H1 (cell line): ENCODE data around the gene IZUMO2. TPM values are rescaled to one million over a fixed set of nuclear protein-coding genes. Genes with fewer than 3 reads are reported as not detected.

ENCODE experiments used
- CTCF ChIA-PET: fragments of 300-600 bp; sonication (Branson Sonifier 250); formaldehyde crosslinking; loops from one replicate; lab custom pipeline; 2021; ENCODE audit not compliant: partially characterized antibody; lab: Charles Lee
- POLR2A ChIA-PET: fragments of 300-600 bp; sonication (Branson Sonifier 250); formaldehyde crosslinking; loops from one replicate; lab custom pipeline; 2021; ENCODE audit warnings: inconsistent platforms; ENCODE audit not compliant: partially characterized antibody; lab: Charles Lee
- DNase-seq, 2 experiments: peaks; one replicate each; pipeline versions ENCODE4 v3.0.0 to v3.0.0-alpha.2; 2010 to 2022; ENCODE audit warnings: low spot score in 2 of 2, low read depth in 1 of 2, mixed read lengths in 1 of 2
- FAIRE-seq: peaks from 2 replicates; lab custom pipeline; 2011; peaks lifted over from hg19 to GRCh38; lab: Jason Lieb, UNC
- H2AFZ ChIP-seq: 2 replicates; pipeline ENCODE4 v1.8.1; 2012; ENCODE audit warnings: low read length, inconsistent platforms
- H2AK5ac ChIP-seq: 2 replicates; pipeline ENCODE4 v1.6.1; 2013; ENCODE audit warnings: low read depth, low read length
- H2BK120ac ChIP-seq: replicated peaks from 2 replicates; pipeline ENCODE3; 2013; ENCODE audit warnings: low read depth, low read length, inconsistent platforms
- H2BK12ac ChIP-seq: 2 replicates; pipeline ENCODE4 v1.6.1; 2013; ENCODE audit warnings: low read depth, low read length
- H2BK15ac ChIP-seq: 2 replicates; pipeline ENCODE4 v1.6.1; 2013; ENCODE audit warnings: low read length
- H2BK20ac ChIP-seq: 2 replicates; pipeline ENCODE4 v1.6.1; 2013; ENCODE audit warnings: low read length
- H2BK5ac ChIP-seq: 2 replicates; pipeline ENCODE4 v1.6.1; 2013; ENCODE audit warnings: low read depth, low read length
- H3K14ac ChIP-seq: 2 replicates; pipeline ENCODE4 v1.6.1; 2013; ENCODE audit warnings: inconsistent platforms; ENCODE audit not compliant: insufficient read length
- H3K18ac ChIP-seq: 2 replicates; pipeline ENCODE4 v1.6.1; 2013; ENCODE audit warnings: low read length; ENCODE audit errors: extremely low read depth
- H3K23ac ChIP-seq: 2 replicates; pipeline ENCODE4 v1.6.1; 2013; ENCODE audit warnings: inconsistent platforms; ENCODE audit not compliant: insufficient read length
- H3K23me2 ChIP-seq: 2 replicates; pipeline ENCODE4 v1.6.1; 2013; ENCODE audit warnings: low read depth, low read length
- H3K27ac ChIP-seq: 2 replicates; pipeline ENCODE4 v1.6.1; 2011; ENCODE audit warnings: low read depth, low read length, inconsistent platforms
- H3K27me3 ChIP-seq, 4 experiments: replicated peaks in 1 of 4; 1 replicate in 1 of 4; 2 replicates in 3 of 4; pipeline versions ENCODE4 v1.6.1 to v1.8.1; 2011 to 2013; ENCODE audit warnings: low read length in 3 of 4, mild to moderate bottlenecking in 3 of 4, inconsistent platforms in 2 of 4, mixed read lengths in 2 of 4, moderate library complexity in 1 of 4; ENCODE audit not compliant: control insufficient read depth in 3 of 4, insufficient read depth in 3 of 4; ENCODE audit errors: extremely low read depth in 1 of 4
- H3K36me3 ChIP-seq, 4 experiments: 2 replicates each; pipeline versions ENCODE4 v1.6.1 to v1.8.1; 2011 to 2013; ENCODE audit warnings: mild to moderate bottlenecking in 4 of 4, low read length in 3 of 4, moderate library complexity in 2 of 4, control low read depth in 1 of 4, inconsistent platforms in 1 of 4; ENCODE audit not compliant: insufficient read depth in 4 of 4, control insufficient read depth in 2 of 4
- H3K4ac ChIP-seq: replicated peaks from 2 replicates; pipeline ENCODE3; 2013; ENCODE audit warnings: low read length, low read depth, mixed read lengths, inconsistent platforms; ENCODE audit not compliant: insufficient read length
- H3K4me1 ChIP-seq, 4 experiments: replicated peaks in 1 of 4; 1 replicate in 1 of 4; 2 replicates in 3 of 4; pipeline versions ENCODE4 v1.6.1 to v1.8.1; 2011 to 2013; ENCODE audit warnings: low read length in 3 of 4, inconsistent platforms in 2 of 4, mixed read lengths in 1 of 4; ENCODE audit not compliant: insufficient read depth in 4 of 4, control insufficient read depth in 3 of 4
- H3K4me2 ChIP-seq, 2 experiments: 2 replicates each; pipeline versions ENCODE4 v1.6.1 to v1.8.1; 2011 to 2013; ENCODE audit warnings: low read depth in 2 of 2, low read length in 2 of 2, control low read depth in 1 of 2, inconsistent platforms in 1 of 2, mild to moderate bottlenecking in 1 of 2; ENCODE audit not compliant: insufficient read depth in 1 of 2
- H3K4me3 ChIP-seq, 4 experiments: fragments of 200-600, 300-600 bp in 1 of 4; sonication (generic), shearing (Covaris generic), sonication (Bioruptor Twin) in 1 of 4; 2 replicates each; pipeline versions ENCODE4 v1.5.1 to v1.8.1; 2011 to 2016; ENCODE audit warnings: low read length in 4 of 4, low read depth in 3 of 4, control low read depth in 2 of 4, inconsistent platforms in 2 of 4, mild to moderate bottlenecking in 2 of 4, mixed read lengths in 1 of 4, moderate library complexity in 1 of 4; ENCODE audit not compliant: insufficient read depth in 2 of 4; ENCODE audit errors: extremely low read depth in 1 of 4
- H3K56ac ChIP-seq: replicated peaks from 2 replicates; pipeline ENCODE3; 2013; ENCODE audit warnings: low read depth, mild to moderate bottlenecking, mixed read lengths, low read length, inconsistent platforms; ENCODE audit not compliant: insufficient read length
- H3K79me1 ChIP-seq: 2 replicates; pipeline ENCODE4 v1.6.1; 2013; ENCODE audit warnings: low read depth, low read length, control low read depth
- H3K79me2 ChIP-seq, 2 experiments: 2 replicates each; pipeline versions ENCODE4 v1.6.1 to v1.8.1; 2012 to 2013; ENCODE audit warnings: low read length in 2 of 2, mild to moderate bottlenecking in 2 of 2, inconsistent platforms in 1 of 2; ENCODE audit not compliant: insufficient read depth in 2 of 2, control insufficient read depth in 1 of 2
- H3K9ac ChIP-seq, 4 experiments: replicated peaks in 1 of 4; 1 replicate in 1 of 4; 2 replicates in 3 of 4; pipeline versions ENCODE4 v1.6.1 to v1.8.1; 2011 to 2013; ENCODE audit warnings: low read depth in 3 of 4, low read length in 3 of 4, control low read depth in 2 of 4, mild to moderate bottlenecking in 2 of 4, moderate library complexity in 2 of 4, inconsistent platforms in 1 of 4; ENCODE audit errors: extremely low read depth in 1 of 4
- H3K9me3 ChIP-seq, 2 experiments: 2 replicates each; pipeline versions ENCODE4 v1.6.1 to v1.8.1; 2012 to 2013; ENCODE audit warnings: mild to moderate bottlenecking in 2 of 2, moderate library complexity in 2 of 2, control low read depth in 1 of 2, inconsistent platforms in 1 of 2, low read depth in 1 of 2, low read length in 1 of 2, mixed read lengths in 1 of 2; ENCODE audit not compliant: insufficient read depth in 2 of 2
- H4K20me1 ChIP-seq, 2 experiments: replicated peaks in 1 of 2; 2 replicates each; pipeline versions ENCODE3 to v1.8.1; 2011 to 2013; ENCODE audit warnings: inconsistent platforms in 2 of 2, low read length in 2 of 2, mild to moderate bottlenecking in 1 of 2; ENCODE audit not compliant: insufficient read depth in 2 of 2, control insufficient read depth in 1 of 2
- H4K5ac ChIP-seq: 2 replicates; pipeline ENCODE4 v1.6.1; 2013; ENCODE audit warnings: low read length, low read depth, mixed read lengths, inconsistent platforms; ENCODE audit not compliant: insufficient read length
- H4K8ac ChIP-seq: 2 replicates; pipeline ENCODE4 v1.8.0; 2013; ENCODE audit warnings: mild to moderate bottlenecking, moderate library complexity, low read length, inconsistent platforms; ENCODE audit not compliant: insufficient read depth; ENCODE audit errors: extremely low read depth
- H4K91ac ChIP-seq: replicated peaks from 2 replicates; pipeline ENCODE3; 2013; ENCODE audit warnings: low read length, mixed read lengths, inconsistent platforms; ENCODE audit not compliant: insufficient read length
- BRCA1 ChIP-seq: IDR thresholded peaks from 2 replicates; pipeline ENCODE4 v1.6.1; 2012; ENCODE audit warnings: low read depth, low read length, improper control_type of control experiment
- CHD1 ChIP-seq: IDR thresholded peaks from 2 replicates; pipeline ENCODE4 v1.6.1; 2012; ENCODE audit warnings: low read depth, low read length, improper control_type of control experiment
- GABPA ChIP-seq: IDR thresholded peaks from 2 replicates; pipeline ENCODE4 v1.6.1; 2011; ENCODE audit warnings: mild to moderate bottlenecking, low read length, moderate library complexity, borderline replicate concordance; ENCODE audit not compliant: insufficient read depth
- HDAC2 ChIP-seq, 2 experiments: fragments of 300-600 bp in 1 of 2; sonication (generic) in 1 of 2; IDR thresholded peaks; 2 replicates each; pipeline ENCODE4 v1.6.1; 2011 to 2012; ENCODE audit warnings: low read depth in 2 of 2, low read length in 2 of 2, mild to moderate bottlenecking in 2 of 2, moderate library complexity in 2 of 2, borderline replicate concordance in 1 of 2, inconsistent platforms in 1 of 2
- JUN ChIP-seq: IDR thresholded peaks from 2 replicates; pipeline ENCODE4 v1.6.1; 2011; ENCODE audit warnings: low read depth, mild to moderate bottlenecking, improper control_type of control experiment, low read length
- JUND ChIP-seq: IDR thresholded peaks from 2 replicates; pipeline ENCODE4 v1.6.1; 2011; ENCODE audit warnings: mild to moderate bottlenecking, improper control_type of control experiment, low read length
- KDM4A ChIP-seq: IDR thresholded peaks from one replicate; pipeline ENCODE4 v1.7.1; 2012; ENCODE audit warnings: low read depth, mild to moderate bottlenecking, moderate library complexity, low read length, inconsistent platforms; ENCODE audit not compliant: severe bottlenecking
- NRF1 ChIP-seq: IDR thresholded peaks from 2 replicates; pipeline ENCODE4 v1.6.1; 2011; ENCODE audit warnings: mild to moderate bottlenecking, low read depth, low read length, improper control_type of control experiment
- POLR2A ChIP-seq, 2 experiments: IDR thresholded peaks; 1 replicate in 1 of 2; 2 replicates in 1 of 2; pipeline ENCODE4 v1.6.1; 2011; ENCODE audit warnings: low read depth in 2 of 2, low read length in 2 of 2, mild to moderate bottlenecking in 2 of 2; ENCODE audit errors: control extremely low read depth in 1 of 2
- RBBP5 ChIP-seq: IDR thresholded peaks from 2 replicates; pipeline ENCODE4 v1.7.1; 2012; ENCODE audit warnings: low read depth, mild to moderate bottlenecking, inconsistent platforms, low read length, moderate library complexity, borderline replicate concordance
- RNF2 ChIP-seq: fragments of 200-900, 300-1000 bp; sonication (generic); IDR thresholded peaks from 2 replicates; pipeline ENCODE4 v1.7.1; 2016; ENCODE audit warnings: borderline replicate concordance, low read depth, mild to moderate bottlenecking, antibody characterized with exemption, low read length; ENCODE audit not compliant: poor library complexity, severe bottlenecking; ENCODE audit errors: missing control alignments
- SP4 ChIP-seq: IDR thresholded peaks from 2 replicates; pipeline ENCODE4 v1.6.1; 2012; ENCODE audit warnings: low read length, inconsistent platforms
- TBP ChIP-seq: IDR thresholded peaks from 2 replicates; pipeline ENCODE4 v1.6.1; 2011; ENCODE audit warnings: low read depth, low read length, improper control_type of control experiment
- WGBS, 2 experiments: shearing (Covaris generic) in 1 of 2; methylation state at CpG; one replicate each; pipeline versions ENCODE4 v1.1.6 to v1.1.7; 2013 to 2015; ENCODE audit warnings: low lambda C conversion rate in 2 of 2, mixed read lengths in 2 of 2, inconsistent platforms in 1 of 2, low coverage in 1 of 2, missing lambda C conversion rate in 1 of 2; ENCODE audit not compliant: insufficient replicate concordance in 2 of 2, insufficient coverage in 1 of 2, insufficient read length in 1 of 2; ENCODE audit errors: extremely low coverage in 1 of 2, missing lambda C conversion rate in 1 of 2; 5-methylcytosine and 5-hydroxymethylcytosine counted together
- polyA plus RNA-seq, 7 experiments: library from polyadenylated mRNA; depleted of rRNA in 3 of 7; stranded (reverse) in 5 of 7; unstranded in 2 of 7; fragments of >200 nt in 5 of 7; fragments of 200-250 nt in 2 of 7; gene quantifications; 1 replicate in 5 of 7; 2 replicates in 1 of 7; 4 replicates in 1 of 7; pipeline versions ENCODE4 v1.2.1 to v1.2.3, GENCODE V29; 2011 to 2013; ENCODE audit warnings: missing spikeins in 2 of 7, mixed read lengths in 2 of 7
- total RNA-seq: library from RNA; stranded (reverse); fragmentation: NEBNext Ultra II Directional; extraction: Animal tissue kit (Norgen Biotek cat#: 25700); gene quantifications from 2 replicates; pipeline ENCODE4 v1.2.1, GENCODE V29; 2021
- TF ChIP-seq, protein P1 (sequence below): IDR thresholded peaks from 2 replicates; pipeline ENCODE4 v1.6.1; 2011; ENCODE audit warnings: low read depth, mild to moderate bottlenecking, low read length; ENCODE audit not compliant: insufficient read depth

The IZUMO2 gene
- total and polyA plus RNA-seq, 2 of the 8 experiments (the other 6 are each of a cell fraction or from before 2014, with no cell fraction given), result 1.7 to 1.9 TPM

DNA sequence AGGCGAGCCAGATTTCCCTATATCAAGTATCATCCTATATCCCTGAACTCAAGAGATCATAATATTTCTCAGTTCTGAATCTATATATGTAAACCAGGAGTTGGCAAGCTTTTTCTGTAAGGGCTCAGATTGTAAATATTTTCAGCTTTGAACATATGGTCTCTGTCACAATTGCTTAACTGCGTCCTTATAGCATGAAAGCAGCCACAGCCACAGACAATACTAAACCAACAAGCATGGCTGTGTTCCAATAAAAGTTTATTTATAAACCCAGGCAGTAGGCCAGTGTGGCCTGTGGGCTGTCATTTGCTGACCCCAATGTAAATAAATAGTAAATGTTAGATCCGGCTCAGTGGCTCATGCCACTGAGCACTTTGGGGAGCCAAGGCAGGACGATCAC, 28.1 kb upstream of the IZUMO2 start:
- Histone ChIP-seq H3K27ac (no peak overlapping the region), H3K18ac (no peak overlapping the region), H3K23me2 (peaks cover 1% of the 10 kb centered on the region; the same call in 1 of the 2 replicates), H2AFZ (no peak overlapping the region), H2BK5ac (no peak overlapping the region), H2BK15ac (no peak overlapping the region), H2BK20ac (no peak overlapping the region), H3K79me1 (no peaks in the 10 kb centered on the region), H3K4me3 (no peak overlapping the region), H2AK5ac (no peak overlapping the region), H3K9me3 (peaks cover 0 to 6% of the 10 kb centered on the region in 2 experiments; a peak in 3 of 4 replicates), H4K91ac (no peak overlapping the region), H3K14ac (no peak overlapping the region), H4K20me1 (no peaks in the 10 kb centered on the region), H3K23ac (no peak overlapping the region), H4K8ac (no peak overlapping the region), H3K4me2 (no peak overlapping the region), H3K9ac (no peak overlapping the region), H3K4me1 (no peaks in the 10 kb centered on the region), H3K4ac (no peak overlapping the region), H3K27me3 (no peaks in the 10 kb centered on the region; a peak in 1 of 7 replicates), H4K5ac (no peak overlapping the region), H3K56ac (no peak overlapping the region), H3K36me3 (no peaks in the 10 kb centered on the region), H2BK12ac (no peak overlapping the region), H2BK120ac (no peak overlapping the region), H3K79me2 (no peaks in the 10 kb centered on the region)
- WGBS, 2 experiments, result 86% methylated on average over 3 of the region's 4 CpGs; no CpG with 5 or more reads in 1 of the 2 experiments
- no peak for DNase-seq
- ChIA-PET CTCF (interaction anchor here (1.1 to 1.6 kb wide), 3 partner anchors 25 to 46 kb away, joined by 3 to 4 read pairs (median 3); no protein-coding TSS in a partner anchor), POLR2A (no interaction called here)
- FAIRE-seq, result no peak
- TF ChIP-seq CHD1 (no peak), TBP (no peak), SP4 (no peak), HDAC2 (IDR thresholded peaks at IDR 0.05; ENCODE audit: borderline replicate concordance in 1 of 2, low read depth in 2 of 2, low read length in 2 of 2) (no peak), RBBP5 (no peak), BRCA1 (no peak), POLR2A (IDR thresholded peaks at IDR 0.05; ENCODE audit: control extremely low read depth in 1 of 2, low read depth in 2 of 2, low read length in 2 of 2) (no peak), KDM4A (no peak), JUN (no peak), GABPA (no peak), NRF1 (no peak), JUND (no peak), RNF2 (no peak)
- TF ChIP-seq, protein P1, sequence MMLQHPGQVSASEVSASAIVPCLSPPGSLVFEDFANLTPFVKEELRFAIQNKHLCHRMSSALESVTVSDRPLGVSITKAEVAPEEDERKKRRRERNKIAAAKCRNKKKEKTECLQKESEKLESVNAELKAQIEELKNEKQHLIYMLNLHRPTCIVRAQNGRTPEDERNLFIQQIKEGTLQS, result no peak
